ENCODE results near the gene RASIP1.

DNA sequence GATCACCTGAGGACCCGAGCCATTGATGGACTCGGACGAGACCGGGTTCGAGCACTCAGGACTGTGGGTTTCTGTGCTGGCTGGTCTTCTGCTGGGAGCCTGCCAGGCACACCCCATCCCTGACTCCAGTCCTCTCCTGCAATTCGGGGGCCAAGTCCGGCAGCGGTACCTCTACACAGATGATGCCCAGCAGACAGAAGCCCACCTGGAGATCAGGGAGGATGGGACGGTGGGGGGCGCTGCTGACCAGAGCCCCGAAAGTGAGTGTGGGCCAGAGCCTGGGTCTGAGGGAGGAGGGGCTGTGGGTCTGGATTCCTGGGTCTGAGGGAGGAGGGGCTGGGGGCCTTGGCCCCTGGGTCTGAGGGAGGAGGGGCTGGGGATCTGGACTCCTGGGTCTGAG is 15.8 kb upstream of the RASIP1 start:
- TF ChIP-seq, protein P1, sequence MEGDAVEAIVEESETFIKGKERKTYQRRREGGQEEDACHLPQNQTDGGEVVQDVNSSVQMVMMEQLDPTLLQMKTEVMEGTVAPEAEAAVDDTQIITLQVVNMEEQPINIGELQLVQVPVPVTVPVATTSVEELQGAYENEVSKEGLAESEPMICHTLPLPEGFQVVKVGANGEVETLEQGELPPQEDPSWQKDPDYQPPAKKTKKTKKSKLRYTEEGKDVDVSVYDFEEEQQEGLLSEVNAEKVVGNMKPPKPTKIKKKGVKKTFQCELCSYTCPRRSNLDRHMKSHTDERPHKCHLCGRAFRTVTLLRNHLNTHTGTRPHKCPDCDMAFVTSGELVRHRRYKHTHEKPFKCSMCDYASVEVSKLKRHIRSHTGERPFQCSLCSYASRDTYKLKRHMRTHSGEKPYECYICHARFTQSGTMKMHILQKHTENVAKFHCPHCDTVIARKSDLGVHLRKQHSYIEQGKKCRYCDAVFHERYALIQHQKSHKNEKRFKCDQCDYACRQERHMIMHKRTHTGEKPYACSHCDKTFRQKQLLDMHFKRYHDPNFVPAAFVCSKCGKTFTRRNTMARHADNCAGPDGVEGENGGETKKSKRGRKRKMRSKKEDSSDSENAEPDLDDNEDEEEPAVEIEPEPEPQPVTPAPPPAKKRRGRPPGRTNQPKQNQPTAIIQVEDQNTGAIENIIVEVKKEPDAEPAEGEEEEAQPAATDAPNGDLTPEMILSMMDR (IDR thresholded peaks at IDR 0.05) = no peak
- TF ChIP-seq POLR2A (IDR thresholded peaks at IDR 0.05) = no peak

All from uterus (tissue), 2 donors.